Subcutaneous adipose tissue (tissue), 4 donors: ENCODE measurements around the gene NOP56. TPM values are rescaled to one million over a fixed set of nuclear protein-coding genes. Genes with fewer than 3 reads are reported as not detected.

ENCODE experiments used
- CTCF ChIP-seq: fragments of 450-650 bp; IDR thresholded peaks from one replicate; pipeline ENCODE4 v1.5.1; 2016; ENCODE audit warnings: low read depth, mild to moderate bottlenecking, control low read depth, antibody characterized with exemption, moderate library complexity
- total RNA-seq, 4 donors: library from RNA; depleted of rRNA; stranded (reverse); fragments of >200 nt; gene quantifications; one replicate each; pipeline ENCODE4 v1.1.0, GENCODE V29; 2016

The NOP56 gene
- total RNA-seq, 4 donors from 2014 or later = 47.3 to 99.5 (median 59.3) TPM

- TF ChIP-seq CTCF = no peak
Observed at GRCh38 chr20:2690213-2690612, 37.8 kb downstream of the NOP56 start.

- TF ChIP-seq CTCF = no peak
Observed at GRCh38 chr20:2690718-2691117, 38.3 kb downstream of the NOP56 start.

- TF ChIP-seq CTCF = no peak
Observed at GRCh38 chr20:2691127-2691526, 38.7 kb downstream of the NOP56 start.

GRCh38 chr20:2691663-2692035 lies 39.2 kb downstream of the NOP56 start:
- TF ChIP-seq CTCF = no peak

- TF ChIP-seq CTCF = no peak
Observed at GRCh38 chr20:2692036-2692885, 39.8 kb downstream of the NOP56 start, which contains the start of gene EBF4. Gene EBF4 (plus strand): TSS chr20:2692780. CDS start chr20:2693646, 866 bp downstream.

- TF ChIP-seq CTCF = no peak
Observed at GRCh38 chr20:2692886-2693285, 40.5 kb downstream of the NOP56 start.

GRCh38 chr20:2693286-2694007 lies 41.0 kb downstream of the NOP56 start:
- TF ChIP-seq CTCF = no peak
